ENCODE data around the gene SLC4A8.

The SLC4A8 gene

GRCh38 chr12:51480978-51481377, 56.3 kb downstream of the SLC4A8 start:
- no peak for TF ChIP-seq ZFX (IDR thresholded peaks at IDR 0.05; ENCODE audit: borderline replicate concordance)
- no peak for TF ChIP-seq CTCF (IDR thresholded peaks at IDR 0.05)

GRCh38 chr12:51482929-51483697, 58.5 kb downstream of the SLC4A8 start:
- H3K27ac ChIP-seq: no peak overlapping the region
- TF ChIP-seq ZFX (IDR thresholded peaks at IDR 0.05; ENCODE audit: borderline replicate concordance) (no peak), CTCF (IDR thresholded peaks at IDR 0.05) (no peak)

More at GRCh38 chr12:51480978-51481377, 56.3 kb downstream of the SLC4A8 start:
- H3K27ac ChIP-seq: no peak overlapping the region

GRCh38 chr12:51484119-51484518, 59.5 kb downstream of the SLC4A8 start:
- H3K27ac ChIP-seq: no peak overlapping the region
- TF ChIP-seq CTCF (IDR thresholded peaks at IDR 0.05) (no peak), ZFX (IDR thresholded peaks at IDR 0.05; ENCODE audit: borderline replicate concordance) (no peak)

- TF ChIP-seq ZFX (IDR thresholded peaks at IDR 0.05; ENCODE audit: borderline replicate concordance) (no peak), CTCF (IDR thresholded peaks at IDR 0.05) (no peak)
- H3K27ac ChIP-seq: no peak overlapping the region
These were observed 63.6 kb downstream of the SLC4A8 start for GRCh38 chr12:51488281-51488680.

GRCh38 chr12:51493281-51493680, 68.7 kb downstream of the SLC4A8 start:
- TF ChIP-seq CTCF (IDR thresholded peaks at IDR 0.05) (no peak), ZFX (IDR thresholded peaks at IDR 0.05; ENCODE audit: borderline replicate concordance) (no peak)

GRCh38 chr12:51496895-51497294, 72.3 kb downstream of the SLC4A8 start:
- no peak overlapping the region for H3K27ac ChIP-seq
- TF ChIP-seq ZFX (IDR thresholded peaks at IDR 0.05; ENCODE audit: borderline replicate concordance): no peak

More at GRCh38 chr12:51493281-51493680, 68.7 kb downstream of the SLC4A8 start:
- no peak overlapping the region for H3K27ac ChIP-seq

- no peak overlapping the region for H3K27ac ChIP-seq
- TF ChIP-seq CTCF (IDR thresholded peaks at IDR 0.05) (no peak), ZFX (IDR thresholded peaks at IDR 0.05; ENCODE audit: borderline replicate concordance) (no peak)
These were observed 80.2 kb downstream of the SLC4A8 start for GRCh38 chr12:51504851-51505250.

Data from 22Rv1 (cell line).